Lung (tissue), 12 donors: ENCODE data around the gene HOXA4. TPM values are rescaled to one million over a fixed set of nuclear protein-coding genes. Genes with fewer than 3 reads are reported as not detected.

Experiments
- ATAC-seq: fragments of 200-7000 bp; cut with Tn5 transposase; one replicate; pipeline ENCODE4 v1.9.1; 2020; ENCODE audit warnings: moderate number of reproducible peaks; ENCODE audit not compliant: insufficient read depth, low FRiP score
- DNase-seq, 3 donors: peaks; one replicate each; pipeline ENCODE4 v3.0.0-alpha.2; 2013 to 2017
- H3K27ac ChIP-seq, 2 donors: one replicate each; pipeline ENCODE4 v1.5.1; 2013; ENCODE audit warnings: mild to moderate bottlenecking in 2 of 2, moderate library complexity in 2 of 2, control low read depth in 1 of 2, inconsistent platforms in 1 of 2, low read depth in 1 of 2, low read length in 1 of 2
- H3K27me3 ChIP-seq, 3 donors: one replicate each; pipeline ENCODE4 v1.5.1; 2013; ENCODE audit warnings: low read length in 2 of 3; ENCODE audit not compliant: control insufficient read depth in 3 of 3, insufficient read depth in 3 of 3
- H3K36me3 ChIP-seq, 4 donors: one replicate each; pipeline ENCODE4 v1.5.1; 2013; ENCODE audit warnings: low read length in 4 of 4, mild to moderate bottlenecking in 1 of 4, moderate library complexity in 1 of 4; ENCODE audit not compliant: control insufficient read depth in 4 of 4, insufficient read depth in 4 of 4
- H3K4me1 ChIP-seq, 5 donors: one replicate each; pipeline ENCODE4 v1.5.1; 2013; ENCODE audit warnings: low read length in 5 of 5, mild to moderate bottlenecking in 2 of 5, moderate library complexity in 1 of 5; ENCODE audit not compliant: control insufficient read depth in 5 of 5, insufficient read depth in 5 of 5
- H3K4me3 ChIP-seq: one replicate; pipeline ENCODE4 v1.5.1; 2013; ENCODE audit warnings: mild to moderate bottlenecking, control low read depth, moderate library complexity
- H3K9ac ChIP-seq, 2 donors: one replicate each; pipeline ENCODE4 v1.5.1; 2013; ENCODE audit warnings: low read length in 2 of 2, control low read depth in 1 of 2; ENCODE audit not compliant: insufficient read depth in 1 of 2
- H3K9me3 ChIP-seq, 4 donors: one replicate each; pipeline ENCODE4 v1.5.1; 2013; ENCODE audit warnings: low read length in 3 of 4, mild to moderate bottlenecking in 1 of 4, moderate library complexity in 1 of 4; ENCODE audit not compliant: control insufficient read depth in 4 of 4, insufficient read depth in 3 of 4
- CTCF ChIP-seq: IDR thresholded peaks from 2 replicates; pipeline ENCODE4 v1.5.1; 2012; ENCODE audit warnings: mild to moderate bottlenecking; ENCODE audit errors: control extremely low read depth, extremely low read depth
- WGBS, 2 donors: extraction: QIAGEN DNeasy Blood & Tissue Kit; methylation state at CpG; one replicate each; pipeline ENCODE4 v1.1.7; 2013; 5-methylcytosine and 5-hydroxymethylcytosine counted together
- polyA plus RNA-seq, 2 donors: library from polyadenylated mRNA; stranded (reverse); fragments of 200-250 nt; gene quantifications; one replicate each; pipeline ENCODE4 v1.2.1, GENCODE V29; 2013
- total RNA-seq, 2 donors: library from RNA; depleted of rRNA in 1 of 2; stranded (reverse); fragments of >200 nt in 1 of 2; gene quantifications; one replicate each; pipeline ENCODE4 v1.2.1, GENCODE V29; 2014 to 2021
- donor health status: control.
- donor health status: control.
- donor health status: Bipolar disorder and iron deficiency.
- donor health status: healthy.
- donor health status: DM: yes; HTN: yes; CAD: no.

HOXA4 gene
- total and polyA plus RNA-seq, 4 donors: 2.7 to 6.0 (median 4.1) TPM

GRCh38 chr7:27129729-27130539 is 623 bp downstream of the HOXA4 start:
- Histone ChIP-seq H3K9ac (peak overlapping the region in 1 of 2 donors; percentile 92), H3K4me1 (peaks cover 4 to 86% (median 11%) of the 10 kb centered on the region in 5 donors), H3K9me3 (no peaks in the 10 kb centered on the region), H3K36me3 (peaks cover 0 to 18% (median 8%) of the 10 kb centered on the region in 4 donors), H3K4me3 (peak overlapping the region; percentile 78), H3K27ac (peak overlapping the region in 1 of 2 donors; percentile 95), H3K27me3 (peaks cover 0 to 74% (median 10%) of the 10 kb centered on the region in 3 donors)
- TF ChIP-seq CTCF: no peak
- WGBS, 2 donors: 21 to 39% methylated on average over 56 to 72 of the region's 72 CpGs
- ATAC-seq (no peak), DNase-seq (peak in 1 of 3 donors; percentile 37)

DNA sequence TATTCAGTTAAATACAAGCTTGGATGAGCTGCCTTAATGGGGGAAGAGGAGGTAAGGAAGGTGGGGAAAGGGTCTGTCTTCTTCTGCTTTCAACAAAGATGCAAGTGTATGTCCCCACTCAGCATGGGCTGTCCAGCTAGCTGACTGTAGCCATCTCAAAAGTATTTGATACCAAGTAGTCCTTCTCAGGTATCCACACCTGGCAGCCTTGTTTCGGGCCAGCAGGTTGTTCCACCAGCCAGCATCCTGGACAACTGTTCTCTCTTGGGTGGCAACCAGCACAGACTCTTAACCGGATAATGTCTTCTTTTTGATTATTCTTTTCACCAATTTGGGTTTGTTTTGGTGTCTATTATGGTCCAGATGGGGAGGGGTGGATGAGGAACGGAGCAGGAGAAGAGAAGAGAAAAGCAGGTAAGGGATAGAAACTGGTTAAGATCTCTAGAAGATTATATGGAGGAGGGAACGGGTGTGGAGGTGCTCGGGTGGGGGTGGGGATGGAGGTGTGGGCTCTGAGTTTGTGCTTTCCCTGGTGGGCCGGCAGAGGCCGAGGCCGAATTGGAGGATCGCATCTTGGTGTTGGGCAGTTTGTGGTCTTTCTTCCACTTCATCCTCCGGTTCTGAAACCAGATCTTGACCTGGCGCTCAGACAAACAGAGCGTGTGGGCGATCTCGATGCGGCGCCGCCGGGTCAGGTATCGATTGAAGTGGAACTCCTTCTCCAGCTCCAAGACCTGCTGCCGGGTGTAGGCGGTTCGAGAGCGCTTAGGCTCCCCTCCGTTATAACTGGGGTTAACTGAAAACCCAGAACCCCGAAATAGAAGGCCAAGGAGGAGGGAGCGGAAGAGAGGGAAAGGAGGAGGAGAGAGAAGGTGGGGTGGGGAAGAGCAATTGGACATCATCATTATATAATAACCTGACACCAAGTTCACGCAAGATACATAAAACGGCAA is 1.5 kb downstream of the HOXA4 start:
- DNase-seq: peak in 1 of 3 donors; percentile 43
- Histone ChIP-seq H3K27me3 (peaks cover 0 to 76% (median 10%) of the 10 kb centered on the region in 3 donors), H3K4me3 (peak overlapping the region; percentile 78), H3K36me3 (peaks cover 0 to 20% (median 9%) of the 10 kb centered on the region in 4 donors), H3K9me3 (no peaks in the 10 kb centered on the region), H3K27ac (peak overlapping the region in 1 of 2 donors; percentile 95), H3K9ac (peak overlapping the region in 1 of 2 donors; percentile 92), H3K4me1 (peaks cover 4 to 86% (median 11%) of the 10 kb centered on the region in 5 donors)
- 41 to 57% methylated on average over 28 of the region's 28 CpGs for WGBS, 2 donors
- no peak for ATAC-seq
- TF ChIP-seq CTCF: no peak

GRCh38 chr7:27128034-27128433 is 2.5 kb downstream of the HOXA4 start:
- Histone ChIP-seq H3K27me3 (peaks cover 0 to 76% (median 7%) of the 10 kb centered on the region in 3 donors), H3K9me3 (no peaks in the 10 kb centered on the region), H3K27ac (peak overlapping the region in 1 of 2 donors; percentile 30), H3K4me3 (no peak overlapping the region), H3K9ac (peak overlapping the region in 1 of 2 donors; percentile 92), H3K4me1 (peaks cover 4 to 84% (median 7%) of the 10 kb centered on the region in 5 donors), H3K36me3 (peaks cover 0 to 20% (median 5%) of the 10 kb centered on the region in 4 donors)
- ATAC-seq (no peak), DNase-seq (peak; percentile 90 to 99 (median 99))
- no peak for TF ChIP-seq CTCF
- 37 to 56% methylated on average over 2 of the region's 2 CpGs for WGBS, 2 donors
